A673 (cell line): ENCODE results near the gene PRRT1.

Experiments
- CTCF ChIP-seq: fragments of 300-800, 200-600 bp; sonication (generic); conservative IDR thresholded peaks from 2 replicates; pipeline ENCODE4 v1.5.1; 2017; ENCODE audit warnings: low read depth, mild to moderate bottlenecking, antibody characterized with exemption, low read length, moderate library complexity, mixed read lengths
- EZH2 ChIP-seq: fragments of 200-600 bp; sonication (generic); IDR thresholded peaks from 2 replicates; pipeline ENCODE4 v1.6.1; 2017; ENCODE audit warnings: borderline replicate concordance, low read depth, mild to moderate bottlenecking, mixed read lengths, antibody characterized with exemption, low read length; ENCODE audit not compliant: poor library complexity, severe bottlenecking

- TF ChIP-seq EZH2 (no peak), CTCF (no peak)
Measured at GRCh38 chr6:32167154-32167760, 15.5 kb upstream of the PRRT1 start.
